ENCODE data around the gene NEUROD2. TPM values are rescaled to one million over a fixed set of nuclear protein-coding genes. Genes with fewer than 3 reads are reported as not detected.

Gene NEUROD2
- polyA plus RNA-seq, 1 of the 3 experiments (the other 2 are of a cell fraction): not detected

DNA sequence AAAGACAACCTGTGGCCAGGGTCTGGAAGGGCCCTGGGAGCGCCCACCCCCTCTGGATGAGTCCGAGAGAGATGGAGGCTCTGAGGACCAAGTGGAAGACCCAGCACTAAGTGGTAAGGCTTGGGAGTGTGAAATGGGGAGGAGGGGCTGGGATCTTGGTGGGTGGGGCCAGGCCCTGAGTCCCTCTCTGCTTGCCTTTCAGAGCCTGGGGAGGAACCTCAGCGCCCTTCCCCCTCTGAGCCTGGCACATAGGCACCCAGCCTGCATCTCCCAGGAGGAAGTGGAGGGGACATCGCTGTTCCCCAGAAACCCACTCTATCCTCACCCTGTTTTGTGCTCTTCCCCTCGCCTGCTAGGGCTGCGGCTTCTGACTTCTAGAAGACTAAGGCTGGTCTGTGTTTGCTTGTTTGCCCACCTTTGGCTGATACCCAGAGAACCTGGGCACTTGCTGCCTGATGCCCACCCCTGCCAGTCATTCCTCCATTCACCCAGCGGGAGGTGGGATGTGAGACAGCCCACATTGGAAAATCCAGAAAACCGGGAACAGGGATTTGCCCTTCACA lies 28.0 kb upstream of the NEUROD2 start:
- ChIA-PET POLR2A (no interaction called here), CTCF (interaction anchor here (1.0 to 17.4 kb wide), 16 partner anchors 9 to 316 kb away, joined by 3 to 332 read pairs (median 8); partner anchors contain the start of genes PNMT and PPP1R1B)
- WGBS (ENCODE audit: low lambda C conversion rate): 88% methylated on average over 6 of the region's 8 CpGs

DNA sequence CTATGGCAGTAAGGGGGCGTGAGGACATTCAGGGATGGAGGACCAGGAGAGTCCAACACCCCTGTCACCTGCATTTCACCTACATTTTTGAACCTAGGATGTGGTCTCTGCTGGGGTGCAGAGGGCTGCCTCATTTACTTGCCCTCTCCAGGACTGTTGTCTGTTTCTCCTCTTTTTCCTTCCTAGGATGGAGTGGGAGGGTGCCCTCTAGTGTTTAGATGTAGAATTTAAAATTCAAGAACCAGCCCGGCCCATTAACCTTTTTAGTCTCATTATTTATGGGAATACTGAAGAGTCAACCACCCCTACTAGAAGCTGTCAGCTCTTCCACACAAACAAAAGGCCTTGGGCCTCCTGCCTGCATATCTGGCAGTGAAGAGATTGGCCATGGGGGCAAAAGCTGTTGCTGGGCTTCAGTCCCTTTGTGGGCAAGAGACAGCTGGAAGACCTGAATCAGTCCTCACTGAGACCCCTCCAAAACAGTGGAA lies 26.7 kb upstream of the NEUROD2 start:
- ChIA-PET POLR2A (no interaction called here), CTCF (interaction anchor here (0.6 to 17.4 kb wide), 25 partner anchors 11 to 129 kb away, joined by 3 to 332 read pairs (median 5); partner anchors contain the start of genes ERBB2, PNMT and PPP1R1B)
- TF ChIP-seq SMC3 (IDR thresholded peaks at IDR 0.05; ENCODE audit: low read depth, low read length) (peak; percentile 24; the same call in 1 of the 2 replicates), RAD21 (IDR thresholded peaks at IDR 0.05; ENCODE audit: low read length) (peak; percentile 35), EZH2phosphoT487 (IDR thresholded peaks at IDR 0.05; ENCODE audit: borderline replicate concordance, low read depth) (no peak)
- TF ChIP-seq, protein P1, sequence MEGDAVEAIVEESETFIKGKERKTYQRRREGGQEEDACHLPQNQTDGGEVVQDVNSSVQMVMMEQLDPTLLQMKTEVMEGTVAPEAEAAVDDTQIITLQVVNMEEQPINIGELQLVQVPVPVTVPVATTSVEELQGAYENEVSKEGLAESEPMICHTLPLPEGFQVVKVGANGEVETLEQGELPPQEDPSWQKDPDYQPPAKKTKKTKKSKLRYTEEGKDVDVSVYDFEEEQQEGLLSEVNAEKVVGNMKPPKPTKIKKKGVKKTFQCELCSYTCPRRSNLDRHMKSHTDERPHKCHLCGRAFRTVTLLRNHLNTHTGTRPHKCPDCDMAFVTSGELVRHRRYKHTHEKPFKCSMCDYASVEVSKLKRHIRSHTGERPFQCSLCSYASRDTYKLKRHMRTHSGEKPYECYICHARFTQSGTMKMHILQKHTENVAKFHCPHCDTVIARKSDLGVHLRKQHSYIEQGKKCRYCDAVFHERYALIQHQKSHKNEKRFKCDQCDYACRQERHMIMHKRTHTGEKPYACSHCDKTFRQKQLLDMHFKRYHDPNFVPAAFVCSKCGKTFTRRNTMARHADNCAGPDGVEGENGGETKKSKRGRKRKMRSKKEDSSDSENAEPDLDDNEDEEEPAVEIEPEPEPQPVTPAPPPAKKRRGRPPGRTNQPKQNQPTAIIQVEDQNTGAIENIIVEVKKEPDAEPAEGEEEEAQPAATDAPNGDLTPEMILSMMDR (IDR thresholded peaks at IDR 0.05): peak; percentile 79
- Histone ChIP-seq H3K4me2 (no peak overlapping the region), H2AFZ (ENCODE audit: low read depth) (no peak overlapping the region), H3K9me2 (no peaks in the 10 kb centered on the region), H3K27ac (ENCODE audit: low read depth in 2 of 2, low read length in 1 of 2) (no peak overlapping the region), H3K9me3 (no peaks in the 10 kb centered on the region), H3K4me3 (ENCODE audit: low read depth in 2 of 2, low read length in 1 of 2) (no peak overlapping the region; a peak in 1 of 4 replicates), H3K4me1 (ENCODE audit: control insufficient read depth in 1 of 2, insufficient read depth in 2 of 2, low read depth in 1 of 2, low read length in 1 of 2) (peaks cover 0 to 18% of the 10 kb centered on the region in 2 experiments; a peak in 2 of 4 replicates), H3K27me3 (ENCODE audit: insufficient read depth) (peaks cover 14% of the 10 kb centered on the region; the same call in 1 of the 2 replicates), H3F3A (replicated peaks; ENCODE audit: insufficient read depth) (no peaks in the 10 kb centered on the region), H3K79me2 (ENCODE audit: insufficient read depth) (peaks cover 24% of the 10 kb centered on the region), H4K20me1 (ENCODE audit: insufficient read depth) (no peaks in the 10 kb centered on the region), H3K36me3 (replicated peaks in 1 of 2; ENCODE audit: control insufficient read depth in 1 of 2, insufficient read depth in 2 of 2, low read length in 1 of 2) (no peaks in the 10 kb centered on the region), H3K9ac (no peak overlapping the region)
- whole genome bisulfite sequencing (ENCODE audit: low lambda C conversion rate): 40% methylated on average over 2 of the region's 2 CpGs
- DNase-seq: peak; percentile 74

More for the DNA sequence above, 28.0 kb upstream of the NEUROD2 start:
- no peak overlapping the region for H2AFZ ChIP-seq (ENCODE audit: low read depth)
- no peak overlapping the region for H3K9ac ChIP-seq
- H3K79me2 ChIP-seq (ENCODE audit: insufficient read depth): peaks cover 36% of the 10 kb centered on the region
- no peaks in the 10 kb centered on the region for H3F3A ChIP-seq (replicated peaks; ENCODE audit: insufficient read depth)
- H3K4me3 ChIP-seq (ENCODE audit: low read depth in 2 of 2, low read length in 1 of 2): no peak overlapping the region
- DNase-seq: no peak
- peaks cover 0 to 21% of the 10 kb centered on the region in 2 experiments; a peak in 2 of 4 replicates for H3K4me1 ChIP-seq (ENCODE audit: control insufficient read depth in 1 of 2, insufficient read depth in 2 of 2, low read depth in 1 of 2, low read length in 1 of 2)
- TF ChIP-seq ELF1 (IDR thresholded peaks at IDR 0.05) (no peak), RCOR1 (IDR thresholded peaks at IDR 0.05; ENCODE audit: low read length) (no peak)
- peak overlapping the region; percentile 83; the same call in 1 of the 2 replicates for H3K4me2 ChIP-seq
- no peaks in the 10 kb centered on the region for H3K9me3 ChIP-seq
- H3K9me2 ChIP-seq: no peaks in the 10 kb centered on the region
- H3K36me3 ChIP-seq (replicated peaks in 1 of 2; ENCODE audit: control insufficient read depth in 1 of 2, insufficient read depth in 2 of 2, low read length in 1 of 2): no peaks in the 10 kb centered on the region
- H3K27me3 ChIP-seq (ENCODE audit: insufficient read depth): 0 out of 2 replicates have a peak, but pooled peaks cover 1% of the 10 kb centered on the region
- no peaks in the 10 kb centered on the region for H4K20me1 ChIP-seq (ENCODE audit: insufficient read depth)
- H3K27ac ChIP-seq (ENCODE audit: low read depth in 2 of 2, low read length in 1 of 2): no peak overlapping the region

DNA sequence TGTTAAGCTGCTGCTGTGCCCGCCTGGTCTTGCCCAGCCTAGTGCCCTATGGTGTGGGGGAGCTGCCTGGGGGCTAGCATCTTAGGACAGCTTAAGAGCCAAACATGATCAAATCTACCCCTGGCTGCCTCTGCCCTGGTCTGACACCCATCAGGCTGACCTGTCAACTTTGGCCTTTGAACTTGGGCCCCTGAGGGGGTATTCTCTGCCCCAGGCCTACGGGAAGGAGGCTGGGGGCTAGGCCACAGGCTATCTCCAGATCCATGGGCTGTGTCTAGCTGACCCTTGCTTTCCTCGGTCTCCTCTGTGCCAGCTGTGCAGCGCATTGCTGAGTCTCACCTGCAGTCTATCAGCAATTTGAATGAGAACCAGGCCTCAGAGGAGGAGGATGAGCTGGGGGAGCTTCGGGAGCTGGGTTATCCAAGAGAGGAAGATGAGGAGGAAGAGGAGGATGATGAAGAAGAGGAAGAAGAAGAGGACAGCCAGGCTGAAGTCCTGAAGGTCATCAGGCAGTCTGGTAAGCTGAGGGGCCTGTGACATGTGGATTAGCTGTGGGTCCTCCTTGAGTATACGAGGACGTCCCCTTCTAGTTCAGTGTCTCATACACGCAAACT lies 26.0 kb upstream of the NEUROD2 start:
- Histone ChIP-seq H3K9me3 (no peaks in the 10 kb centered on the region), H3K4me2 (no peak overlapping the region), H3K9me2 (no peaks in the 10 kb centered on the region), H3K9ac (no peak overlapping the region), H3K79me2 (ENCODE audit: insufficient read depth) (peaks cover 17% of the 10 kb centered on the region), H3K4me3 (ENCODE audit: low read depth in 2 of 2, low read length in 1 of 2) (no peak overlapping the region), H3K36me3 (replicated peaks in 1 of 2; ENCODE audit: control insufficient read depth in 1 of 2, insufficient read depth in 2 of 2, low read length in 1 of 2) (no peaks in the 10 kb centered on the region), H3K27ac (ENCODE audit: low read depth in 2 of 2, low read length in 1 of 2) (no peak overlapping the region), H4K20me1 (ENCODE audit: insufficient read depth) (no peaks in the 10 kb centered on the region), H3F3A (replicated peaks; ENCODE audit: insufficient read depth) (no peaks in the 10 kb centered on the region), H3K27me3 (ENCODE audit: insufficient read depth) (peaks cover 19% of the 10 kb centered on the region), H2AFZ (ENCODE audit: low read depth) (no peak overlapping the region), H3K4me1 (ENCODE audit: control insufficient read depth in 1 of 2, insufficient read depth in 2 of 2, low read depth in 1 of 2, low read length in 1 of 2) (peaks cover 0 to 18% of the 10 kb centered on the region in 2 experiments; a peak in 2 of 4 replicates)
- ChIA-PET POLR2A (no interaction called here), CTCF (interaction anchor here (0.7 to 17.4 kb wide), 17 partner anchors 11 to 119 kb away, joined by 3 to 332 read pairs (median 4); partner anchors contain the start of genes ERBB2 and PPP1R1B)
- WGBS (ENCODE audit: low lambda C conversion rate): 56% methylated on average over 8 of the region's 8 CpGs
- DNase-seq: no peak
- no peak for TF ChIP-seq EZH2phosphoT487 (IDR thresholded peaks at IDR 0.05; ENCODE audit: borderline replicate concordance, low read depth)
